ENCODE data around the gene FANK1.
"Not testable (repeated sequence)": the region's sequence is repeated elsewhere in the genome, so short reads cannot be mapped to it uniquely, and the experiment has no call there.

- not testable (repeated sequence) for TF ChIP-seq CTCF, EZH2, EZH2phosphoT487 (IDR thresholded peaks at IDR 0.05)
These were observed at the start of gene FANK1 for GRCh38 chr10:125896088-125896934.

All from neural progenitor cell (in vitro differentiated cells).